GM10266 (cell line): ENCODE measurements around the gene C11orf86.

Experiments used
- DNase-seq: peaks from one replicate; pipeline ENCODE4 v3.0.0; 2012; ENCODE audit errors: extremely low spot score
- TF ChIP-seq, protein P1 (sequence below): IDR thresholded peaks from 2 replicates; pipeline ENCODE4 v1.5.1; 2012; ENCODE audit warnings: mild to moderate bottlenecking, low read depth; ENCODE audit not compliant: control insufficient read depth, insufficient read depth; ENCODE audit errors: missing control alignments

The C11orf86 gene

DNA sequence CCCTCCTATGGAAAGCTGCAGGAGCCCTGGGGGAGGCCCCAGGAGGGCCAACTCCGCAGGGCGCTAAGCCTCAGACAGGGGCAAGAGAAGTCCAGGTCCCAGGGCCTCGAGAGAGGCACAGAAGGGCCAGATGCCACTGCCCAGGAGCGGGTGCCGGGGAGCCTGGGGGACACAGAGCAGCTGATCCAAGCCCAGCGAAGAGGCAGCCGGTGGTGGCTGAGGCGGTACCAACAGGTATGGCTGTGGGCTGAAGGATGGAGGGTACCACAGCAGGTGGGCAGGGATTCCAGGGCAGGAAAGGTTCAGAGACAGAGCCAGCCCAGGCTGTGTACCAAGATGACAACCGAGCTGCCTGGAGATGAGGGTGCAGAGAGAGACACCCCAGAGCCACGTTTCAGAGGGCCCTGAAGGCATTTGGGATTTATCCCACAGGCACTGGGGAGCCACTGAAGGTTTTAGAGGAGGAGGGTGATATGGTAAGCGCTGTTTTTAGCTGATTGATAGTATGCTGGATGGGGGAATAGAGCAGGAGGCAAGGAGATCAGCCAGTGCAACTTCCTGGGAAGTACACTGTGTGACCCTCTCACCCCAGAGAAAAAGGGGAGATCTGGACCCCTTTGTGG is 412 bp downstream of the C11orf86 start:
- no peak for DNase-seq
- TF ChIP-seq, protein P1, sequence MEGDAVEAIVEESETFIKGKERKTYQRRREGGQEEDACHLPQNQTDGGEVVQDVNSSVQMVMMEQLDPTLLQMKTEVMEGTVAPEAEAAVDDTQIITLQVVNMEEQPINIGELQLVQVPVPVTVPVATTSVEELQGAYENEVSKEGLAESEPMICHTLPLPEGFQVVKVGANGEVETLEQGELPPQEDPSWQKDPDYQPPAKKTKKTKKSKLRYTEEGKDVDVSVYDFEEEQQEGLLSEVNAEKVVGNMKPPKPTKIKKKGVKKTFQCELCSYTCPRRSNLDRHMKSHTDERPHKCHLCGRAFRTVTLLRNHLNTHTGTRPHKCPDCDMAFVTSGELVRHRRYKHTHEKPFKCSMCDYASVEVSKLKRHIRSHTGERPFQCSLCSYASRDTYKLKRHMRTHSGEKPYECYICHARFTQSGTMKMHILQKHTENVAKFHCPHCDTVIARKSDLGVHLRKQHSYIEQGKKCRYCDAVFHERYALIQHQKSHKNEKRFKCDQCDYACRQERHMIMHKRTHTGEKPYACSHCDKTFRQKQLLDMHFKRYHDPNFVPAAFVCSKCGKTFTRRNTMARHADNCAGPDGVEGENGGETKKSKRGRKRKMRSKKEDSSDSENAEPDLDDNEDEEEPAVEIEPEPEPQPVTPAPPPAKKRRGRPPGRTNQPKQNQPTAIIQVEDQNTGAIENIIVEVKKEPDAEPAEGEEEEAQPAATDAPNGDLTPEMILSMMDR: no peak

DNA sequence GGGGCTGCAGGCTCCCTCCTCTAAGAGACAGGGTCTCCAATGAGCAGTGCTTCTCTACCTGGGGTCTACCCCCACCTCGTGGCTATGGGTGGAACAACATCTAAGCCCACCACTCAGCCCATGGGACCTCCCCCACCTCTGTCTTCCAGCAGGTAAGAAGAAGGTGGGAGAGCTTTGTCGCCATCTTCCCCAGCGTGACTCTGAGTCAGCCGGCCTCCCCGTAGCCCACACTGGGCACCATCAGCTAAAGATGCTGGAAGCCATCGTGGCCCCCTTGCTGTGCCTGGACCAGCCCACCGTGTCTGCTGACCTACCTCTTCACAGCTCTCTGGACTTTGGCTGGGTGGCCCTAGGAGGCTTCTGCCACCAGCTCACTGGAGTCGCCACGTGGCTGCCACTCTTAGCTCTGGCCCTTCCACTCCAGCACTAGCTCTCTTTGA is 944 bp downstream of the C11orf86 start:
- TF ChIP-seq, protein P1: peak; percentile 42
- DNase-seq: no peak

DNA sequence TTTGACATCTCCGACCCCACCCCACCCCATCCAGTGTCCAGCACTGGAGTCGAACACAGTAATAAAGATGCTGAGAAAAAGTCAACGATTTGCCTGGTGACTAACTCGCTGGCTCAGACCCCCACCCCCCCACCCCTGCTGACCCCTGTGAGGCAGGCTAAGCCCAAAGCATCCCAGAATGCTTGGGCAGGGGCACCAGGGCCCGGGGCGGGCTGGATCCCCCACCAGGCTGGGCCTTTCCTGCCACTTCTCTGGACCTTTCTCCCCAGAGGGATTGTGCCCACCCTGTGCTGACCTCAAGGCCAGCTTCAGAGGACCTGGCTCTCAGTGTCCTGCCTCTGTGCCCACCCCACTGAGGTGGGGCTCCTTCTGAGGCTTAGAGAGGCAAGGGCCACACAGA is 1.8 kb downstream of the C11orf86 start:
- no peak for DNase-seq
- TF ChIP-seq, protein P1: no peak

DNA sequence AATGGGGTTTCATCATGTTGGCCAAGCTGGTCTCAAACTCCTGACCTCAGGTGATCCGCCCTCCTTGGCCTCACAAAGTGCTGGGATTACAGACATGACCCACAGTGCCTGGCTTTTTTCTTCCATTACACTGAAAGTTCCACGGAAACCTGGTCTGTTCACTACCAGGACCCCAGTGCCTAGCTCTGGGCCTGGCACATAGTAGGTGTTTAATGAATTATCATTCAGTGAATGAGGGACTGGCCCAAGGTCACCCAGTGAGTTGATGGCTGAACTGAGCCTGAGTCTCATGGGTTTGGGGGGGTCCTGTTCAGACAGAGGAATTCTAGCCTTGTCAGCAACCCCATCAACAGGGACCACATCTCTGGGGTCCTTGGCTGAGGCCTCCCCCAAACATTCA is 3.1 kb downstream of the C11orf86 start:
- no peak for DNase-seq
- TF ChIP-seq, protein P1: no peak

DNA sequence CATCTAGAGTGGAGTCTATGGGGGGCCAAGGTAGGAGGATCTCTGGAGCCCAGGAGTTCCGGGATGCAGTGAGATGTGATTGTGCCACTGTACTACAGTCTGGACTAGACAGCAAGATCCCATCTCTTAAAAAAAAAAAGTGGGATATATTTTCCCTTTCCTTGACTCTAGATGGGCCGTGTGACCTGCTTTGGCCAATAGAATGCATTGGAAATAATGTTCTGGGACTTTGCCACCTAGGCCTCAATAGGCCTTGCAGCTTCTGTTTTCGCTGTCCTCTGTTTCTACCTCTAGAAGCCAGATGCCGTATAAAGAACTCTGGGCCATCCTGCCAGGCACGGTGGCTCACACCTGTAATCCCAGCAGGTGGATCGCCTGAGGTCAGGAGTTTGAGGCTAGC is 3.6 kb downstream of the C11orf86 start:
- DNase-seq: no peak
- TF ChIP-seq, protein P1: no peak

DNA sequence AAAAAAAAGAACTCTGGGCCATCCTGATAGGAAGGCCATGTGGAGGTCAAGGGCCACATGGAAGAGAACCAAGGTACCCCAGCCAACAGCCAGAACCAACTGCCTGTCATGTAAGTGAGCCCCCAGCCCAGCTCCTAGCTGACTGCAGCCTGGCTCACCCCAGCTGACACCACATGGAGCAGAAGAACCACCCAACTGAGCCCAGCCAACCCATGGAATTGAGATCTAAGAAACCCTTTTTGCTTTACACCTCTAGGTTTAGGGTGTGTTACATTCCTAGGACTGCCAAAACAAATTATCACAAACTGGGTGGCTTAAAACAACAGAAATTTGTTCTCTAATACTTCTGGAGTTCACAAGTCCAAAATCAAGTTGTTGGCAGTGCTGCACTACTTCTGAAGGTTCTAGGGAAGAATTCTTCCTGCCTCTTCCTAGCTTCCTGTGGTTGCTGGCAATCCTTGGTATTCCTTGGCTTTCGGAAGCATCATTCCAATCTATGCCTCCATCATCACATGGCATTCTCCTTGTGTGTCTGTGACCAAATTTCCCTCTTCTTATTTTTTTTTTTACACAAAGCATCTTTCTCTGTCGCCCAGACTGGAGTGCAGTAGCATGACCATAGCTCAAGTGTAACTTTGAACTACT is 4.4 kb downstream of the C11orf86 start:
- no peak for DNase-seq
- TF ChIP-seq, protein P1: no peak

DNA sequence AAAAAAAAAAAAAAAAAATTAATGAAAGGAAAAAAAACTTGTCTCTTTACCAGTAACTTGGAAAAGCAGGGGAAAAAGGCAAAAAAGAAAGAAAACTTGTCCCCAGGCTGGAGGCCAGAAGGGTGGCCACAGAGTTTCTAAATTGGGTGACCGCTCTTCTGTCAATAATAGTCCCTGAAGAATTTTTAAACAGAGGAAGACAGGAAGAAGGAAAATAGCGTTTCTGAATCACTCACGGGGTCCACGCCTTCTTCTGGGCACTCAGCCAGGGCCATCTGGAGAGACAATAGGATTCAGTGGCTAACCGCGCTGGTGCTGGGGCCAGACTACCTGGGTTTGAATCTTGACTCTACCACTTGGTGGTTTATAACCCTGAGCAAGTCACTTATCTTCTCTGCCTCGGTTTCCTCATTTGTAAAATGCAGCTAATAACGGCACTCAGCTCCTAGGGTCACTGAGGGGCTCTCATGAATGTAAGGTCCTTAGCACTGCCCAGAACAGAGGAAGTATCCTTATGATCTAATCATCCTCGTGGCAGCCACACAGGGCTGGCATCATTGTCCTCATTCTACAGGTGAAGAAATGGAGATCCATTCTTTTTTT is 7.0 kb downstream of the C11orf86 start:
- TF ChIP-seq, protein P1: no peak
- no peak for DNase-seq
